ENCODE measurements around the gene MARVELD2.

The MARVELD2 gene

DNA sequence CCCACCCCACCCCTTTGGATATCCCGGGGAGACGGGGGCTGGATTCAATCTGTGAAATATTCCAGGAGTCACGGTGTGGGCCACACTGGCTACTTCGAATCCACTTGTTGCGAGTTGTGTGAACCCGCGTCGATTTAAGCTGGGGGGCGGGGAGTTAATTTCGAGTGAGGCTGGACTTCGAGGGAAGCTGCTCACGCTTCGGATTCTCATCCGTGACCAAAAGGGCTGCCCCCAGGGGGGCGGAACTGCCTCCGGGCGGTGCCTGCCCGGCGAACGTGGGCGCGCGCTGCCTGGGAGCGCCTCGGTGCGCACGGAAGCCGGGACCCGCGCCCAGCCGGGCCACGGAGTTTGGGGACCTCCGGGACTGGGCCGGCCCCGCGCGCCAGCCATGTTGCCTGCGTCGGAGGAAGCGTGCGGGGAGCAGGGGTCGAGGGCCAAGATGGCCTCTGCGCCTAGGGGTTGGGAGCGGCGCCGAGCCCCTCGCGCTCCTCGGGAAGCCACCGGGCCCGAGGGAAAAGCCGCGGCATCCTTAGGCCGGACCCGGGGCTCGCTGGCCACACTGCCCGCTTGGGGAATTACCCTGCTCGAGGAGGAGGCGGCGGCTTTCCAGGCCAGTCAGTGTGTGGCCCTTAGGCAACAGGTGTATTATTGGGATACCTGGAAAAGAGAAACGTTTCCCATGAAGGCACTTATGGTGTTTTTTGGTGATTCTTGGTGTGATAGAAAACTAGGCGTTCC lies 78.6 kb downstream of the MARVELD2 start:
- no peak for DNase-seq
